ENCODE data around the gene BAZ2A. TPM values are rescaled to one million over a fixed set of nuclear protein-coding genes. Genes with fewer than 3 reads are reported as not detected.
A peak's percentile ranks its signal among the peaks of the same experiment; 100 is the strongest.

The BAZ2A gene
- polyA plus RNA-seq, 6 donors from 2014 or later, result 17.3 to 56.0 (median 33.5) TPM

DNA sequence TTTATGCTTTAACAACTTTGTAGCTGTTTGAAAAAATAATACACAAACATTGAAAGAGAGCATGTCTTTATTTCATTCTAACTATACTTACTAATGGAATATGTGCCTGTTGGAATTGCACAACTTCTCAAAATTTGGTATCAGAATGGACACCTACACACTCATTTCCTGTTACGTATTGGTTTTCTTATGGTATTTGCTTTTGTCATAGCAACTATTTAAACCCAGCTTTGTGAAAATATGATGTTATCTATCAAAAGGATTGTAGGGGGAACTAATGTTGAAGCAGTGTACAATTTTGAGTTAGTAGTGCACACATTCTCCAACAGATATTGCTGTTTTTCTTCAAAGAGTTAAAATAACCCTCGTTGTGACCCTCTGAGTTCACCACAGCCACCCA lies 55.9 kb downstream of the BAZ2A start:
- H3K27me3 Mint-ChIP-seq, result peaks cover 0 to 4% (median 0%) of the 10 kb centered on the region in 3 donors
- ATAC-seq (ENCODE audit: low read depth in 2 of 2) (no peak), DNase-seq (no peak)
- H3K4me3 Mint-ChIP-seq, result no peak overlapping the region
- H3K36me3 Mint-ChIP-seq, result no peaks in the 10 kb centered on the region
- peaks cover 0 to 2% (median 0%) of the 10 kb centered on the region in 3 donors for H3K4me1 Mint-ChIP-seq
- no peaks in the 10 kb centered on the region for H3K9me3 Mint-ChIP-seq
- no peak overlapping the region for H3K27ac Mint-ChIP-seq

DNA sequence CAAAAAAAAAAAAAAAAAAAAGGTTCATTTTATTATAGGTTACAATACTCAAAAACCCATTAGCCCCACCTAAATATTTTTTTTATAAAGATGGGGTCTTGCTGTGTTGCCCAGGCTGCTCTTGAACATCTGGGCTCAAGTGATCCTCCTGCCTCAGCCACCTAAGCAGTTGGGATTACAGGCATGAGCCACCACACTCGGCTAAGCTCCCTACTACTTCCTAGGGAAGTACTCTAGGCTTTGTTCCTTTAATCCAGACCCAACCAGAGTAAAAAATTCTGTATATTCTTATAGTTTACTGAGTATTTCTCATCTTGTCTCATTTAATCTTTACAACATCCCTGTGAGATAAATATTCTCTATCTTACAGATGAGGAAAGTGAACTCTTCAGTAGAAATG lies 57.8 kb downstream of the BAZ2A start:
- H3K27ac Mint-ChIP-seq, result peak overlapping the region in 1 of 6 donors; percentile 47
- no peaks in the 10 kb centered on the region for H3K36me3 Mint-ChIP-seq
- no peak overlapping the region for H3K4me3 Mint-ChIP-seq
- no peaks in the 10 kb centered on the region for H3K9me3 Mint-ChIP-seq
- H3K27me3 Mint-ChIP-seq, result peaks cover 0 to 4% (median 0%) of the 10 kb centered on the region in 3 donors
- H3K4me1 Mint-ChIP-seq, result peaks cover 0 to 2% (median 0%) of the 10 kb centered on the region in 3 donors
- DNase-seq (no peak), ATAC-seq (ENCODE audit: low read depth in 2 of 2) (no peak)

DNA sequence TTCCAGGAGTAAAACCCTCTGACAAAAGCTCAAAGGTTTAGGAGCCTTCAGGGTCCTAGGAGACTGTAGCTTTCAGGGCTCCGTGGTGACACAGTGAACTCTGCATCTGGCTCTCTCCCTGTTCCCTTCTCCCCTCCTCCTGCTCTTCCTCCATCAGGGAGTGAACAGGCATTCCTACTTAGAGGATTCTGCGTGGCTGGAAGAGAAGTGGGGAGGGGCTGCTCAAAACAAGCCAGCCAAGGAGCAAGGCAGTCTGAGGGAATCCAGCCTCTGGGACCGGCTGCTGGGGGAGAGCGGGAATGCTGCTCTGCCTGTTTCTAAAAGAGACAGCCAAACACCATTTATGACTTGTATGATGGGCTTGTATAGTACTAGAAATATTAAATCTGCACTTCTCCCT lies 59.0 kb downstream of the BAZ2A start:
- ATAC-seq (ENCODE audit: low read depth in 2 of 2), result no peak
- H3K27ac Mint-ChIP-seq, result peak overlapping the region in 1 of 6 donors; percentile 74
- H3K9me3 Mint-ChIP-seq, result no peaks in the 10 kb centered on the region

DNA sequence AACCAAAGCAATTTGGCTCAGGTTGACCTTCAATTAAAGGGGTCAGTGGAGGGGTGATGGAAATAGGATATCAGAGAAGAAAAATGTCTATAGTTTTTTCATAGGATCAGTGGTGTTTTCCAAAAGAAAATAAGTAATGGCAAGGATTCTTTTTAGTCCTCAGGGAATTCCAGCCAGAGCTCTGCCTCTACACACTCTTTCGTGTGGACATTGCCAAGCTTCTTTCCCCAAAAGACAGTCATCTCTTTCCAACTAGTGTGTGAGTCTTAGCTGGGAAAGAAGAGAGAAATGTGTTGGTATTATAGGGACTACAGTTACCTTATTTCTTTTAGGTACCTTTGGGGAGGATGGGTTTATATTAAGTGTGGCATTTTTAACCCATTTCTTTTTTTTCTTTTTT lies 62.0 kb downstream of the BAZ2A start:
- peaks cover 0 to 4% (median 0%) of the 10 kb centered on the region in 3 donors for H3K27me3 Mint-ChIP-seq
- DNase-seq, result no peak
- H3K4me3 Mint-ChIP-seq, result no peak overlapping the region
- ATAC-seq (ENCODE audit: low read depth in 2 of 2), result no peak
- H3K9me3 Mint-ChIP-seq, result no peaks in the 10 kb centered on the region
- H3K27ac Mint-ChIP-seq, result no peak overlapping the region
- peaks cover 5 to 12% (median 6%) of the 10 kb centered on the region in 3 donors for H3K4me1 Mint-ChIP-seq
- H3K36me3 Mint-ChIP-seq, result no peaks in the 10 kb centered on the region

More for the DNA sequence above, 59.0 kb downstream of the BAZ2A start:
- Mint-ChIP-seq H3K27me3 (peaks cover 0 to 4% (median 0%) of the 10 kb centered on the region in 3 donors), H3K36me3 (no peaks in the 10 kb centered on the region), H3K4me3 (no peak overlapping the region), H3K4me1 (peaks cover 0 to 3% (median 0%) of the 10 kb centered on the region in 3 donors)
- DNase-seq, result no peak

DNA sequence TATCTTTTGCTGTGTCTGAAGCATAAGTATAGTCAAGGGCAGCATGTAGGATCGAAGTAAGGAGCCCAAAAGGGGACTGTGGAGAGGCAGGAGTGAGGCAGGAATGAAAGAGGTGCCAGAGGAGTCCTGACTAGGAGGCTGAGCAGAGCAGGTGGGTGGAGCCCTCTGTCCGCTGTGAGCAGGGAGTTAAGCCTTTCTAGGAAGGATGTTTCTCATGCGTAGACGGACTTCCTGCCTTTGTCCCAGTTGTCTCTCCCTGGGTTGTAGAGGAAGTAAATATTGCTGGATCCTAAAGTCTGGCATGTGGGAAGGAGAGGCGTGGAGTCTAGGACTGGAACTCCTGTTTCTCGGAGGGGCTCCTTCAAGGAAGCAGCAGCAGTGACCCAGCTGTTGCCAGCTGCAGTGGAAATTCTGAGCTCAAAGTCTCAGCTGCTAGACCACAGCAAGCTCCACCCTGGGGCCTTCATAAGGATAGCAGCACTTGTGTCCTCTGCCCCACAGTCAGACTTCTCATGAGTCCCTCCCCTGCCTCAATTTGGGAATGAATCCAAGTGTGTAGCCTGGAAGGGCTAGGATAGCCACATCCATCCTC lies 64.5 kb downstream of the BAZ2A start:
- Mint-ChIP-seq H3K9me3 (no peaks in the 10 kb centered on the region), H3K4me3 (no peak overlapping the region), H3K36me3 (no peaks in the 10 kb centered on the region), H3K27me3 (peaks cover 0 to under 1% (median 0%) of the 10 kb centered on the region in 3 donors), H3K27ac (peak overlapping the region in 4 of 6 donors; percentile 34 to 57 (median 52)), H3K4me1 (peaks cover 5 to 11% (median 6%) of the 10 kb centered on the region in 3 donors)
- DNase-seq (no peak), ATAC-seq (ENCODE audit: low read depth in 2 of 2) (peak in 1 of 2 donors; percentile 27)

DNA sequence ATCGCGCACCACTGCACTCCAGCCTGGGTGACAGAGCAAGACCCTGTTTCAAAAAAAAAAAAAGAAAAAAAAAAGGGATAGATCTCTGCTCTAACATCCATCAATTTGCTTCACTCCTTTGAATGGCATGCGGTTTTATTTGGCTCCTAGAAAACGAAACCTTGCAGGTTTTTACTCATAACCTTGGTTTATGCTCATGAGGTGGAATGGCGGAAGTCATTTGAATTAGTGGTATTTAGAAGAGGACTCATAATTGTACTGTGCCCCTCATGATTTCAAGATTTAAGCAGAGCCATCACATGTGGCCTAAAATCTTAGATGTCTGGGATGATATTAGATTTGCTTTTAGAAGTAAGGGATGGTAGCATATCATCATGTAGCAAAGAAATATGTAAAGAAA lies 79.1 kb downstream of the BAZ2A start:
- no peak for ATAC-seq (ENCODE audit: low read depth in 2 of 2)

DNA sequence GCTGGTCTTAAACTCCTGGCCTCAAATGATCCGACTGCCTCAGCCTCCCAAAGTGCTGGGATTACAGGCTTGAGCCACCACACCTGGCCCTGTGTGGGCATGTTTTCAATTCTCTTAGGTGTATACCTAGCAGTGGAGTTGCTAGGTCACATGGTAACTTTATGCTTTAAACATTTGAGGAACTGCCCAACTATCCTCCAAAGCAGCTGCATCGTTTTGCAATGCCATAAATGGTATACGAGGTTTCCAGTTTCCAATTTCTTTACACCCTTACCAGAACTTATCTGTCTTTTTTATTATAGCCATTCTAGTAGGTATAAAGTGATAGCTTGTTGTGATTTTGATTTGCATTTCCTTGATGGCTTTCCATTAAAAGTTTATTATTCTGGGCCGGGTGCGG lies 83.4 kb downstream of the BAZ2A start:
- Mint-ChIP-seq H3K4me1 (no peaks in the 10 kb centered on the region), H3K4me3 (no peak overlapping the region), H3K9me3 (no peaks in the 10 kb centered on the region), H3K36me3 (no peaks in the 10 kb centered on the region), H3K27me3 (no peaks in the 10 kb centered on the region), H3K27ac (no peak overlapping the region)
- no peak for ATAC-seq (ENCODE audit: low read depth in 2 of 2)
- DNase-seq, result no peak

More for the DNA sequence above, 79.1 kb downstream of the BAZ2A start:
- Mint-ChIP-seq H3K27ac (no peak overlapping the region), H3K4me1 (no peaks in the 10 kb centered on the region), H3K4me3 (no peak overlapping the region), H3K27me3 (no peaks in the 10 kb centered on the region), H3K9me3 (no peaks in the 10 kb centered on the region), H3K36me3 (no peaks in the 10 kb centered on the region)
- DNase-seq, result no peak

Other genes with a start within 250 kb of the BAZ2A start
- 10 to 100 TPM; 16.8 to 30.5 (median 25.8) TPM for gene TIMELESS, start 180.9 kb downstream of the BAZ2A start, polyA plus RNA-seq (ENCODE audit: low read depth in 6 of 6)
- not detected for gene MIP, start 175.7 kb downstream of the BAZ2A start, polyA plus RNA-seq (ENCODE audit: low read depth in 6 of 6)
- gene SPRYD4, start 161.7 kb downstream of the BAZ2A start, polyA plus RNA-seq (ENCODE audit: low read depth in 6 of 6), result 1 to 10 TPM in 5 of 6 donors, under 1 TPM in 1; 0.59 to 2.6 (median 2.0) TPM
- 1 to 10 TPM in 3 of 6 donors, under 1 TPM in 2, not detected in 1; 0.95 to 1.9 (median 1.6) TPM for gene GLS2, start 142.2 kb downstream of the BAZ2A start, polyA plus RNA-seq (ENCODE audit: low read depth in 6 of 6)
- gene RBMS2, start 108.5 kb downstream of the BAZ2A start, polyA plus RNA-seq (ENCODE audit: low read depth in 6 of 6), result 1 to 10 TPM in 1 of 6 donors, under 1 TPM in 5; 0.03 to 6.0 (median 0.54) TPM
- gene ATP5F1B, start 15.7 kb upstream of the BAZ2A start, polyA plus RNA-seq (ENCODE audit: low read depth in 6 of 6), result 1,000 to 10,000 TPM in 1 of 6 donors, 100 to 1,000 TPM in 5; 711 to 1,110 (median 809) TPM
- 100 to 1,000 TPM; 176 to 270 (median 203) TPM for gene PTGES3, start 58.0 kb upstream of the BAZ2A start, polyA plus RNA-seq (ENCODE audit: low read depth in 6 of 6)
- gene NACA, start 95.0 kb upstream of the BAZ2A start, polyA plus RNA-seq (ENCODE audit: low read depth in 6 of 6), result 1,000 to 10,000 TPM in 5 of 6 donors, 100 to 1,000 TPM in 1; 936 to 1,276 (median 1,162) TPM
- gene PRIM1, start 122.0 kb upstream of the BAZ2A start, polyA plus RNA-seq (ENCODE audit: low read depth in 6 of 6), result 10 to 100 TPM; 27.2 to 50.9 (median 37.5) TPM
- gene HSD17B6, start 133.0 kb upstream of the BAZ2A start, polyA plus RNA-seq (ENCODE audit: low read depth in 6 of 6), result under 1 TPM in 5 of 6 donors, not detected in 1; 0.20 to 0.91 (median 0.60) TPM